Muscle of arm (tissue), 12 donors: ENCODE measurements around the gene NUB1. TPM values are rescaled to one million over a fixed set of nuclear protein-coding genes. Genes with fewer than 3 reads are reported as not detected.

Source experiments
- DNase-seq: peaks from one replicate; pipeline ENCODE4 v3.0.0-alpha.2; 2013
- polyA plus RNA-seq, 12 donors: library from polyadenylated mRNA; unstranded; fragments of 120-200 nt; gene quantifications; one replicate each; pipeline ENCODE4 v1.2.1, GENCODE V29; 2013; ENCODE audit not compliant: insufficient read length in 12 of 12

NUB1 gene
- polyA plus RNA-seq, 12 donors: 31.4 to 76.1 (median 40.6) TPM; not detected in 1

- no peak for DNase-seq
Measured at GRCh38 chr7:151342811-151343210, 1.2 kb downstream of the NUB1 start.

GRCh38 chr7:151343516-151343915 is 1.9 kb downstream of the NUB1 start:
- no peak for DNase-seq

- no peak for DNase-seq
Measured at GRCh38 chr7:151345576-151346469, 4.2 kb downstream of the NUB1 start.

- no peak for DNase-seq
Measured at GRCh38 chr7:151346470-151346769, 4.8 kb downstream of the NUB1 start.

GRCh38 chr7:151347200-151347599 is 5.6 kb downstream of the NUB1 start:
- DNase-seq: no peak

- DNase-seq: no peak
Measured at GRCh38 chr7:151348970-151349369, 7.4 kb downstream of the NUB1 start.

- DNase-seq: no peak
Measured at GRCh38 chr7:151349507-151349853, 7.9 kb downstream of the NUB1 start.

GRCh38 chr7:151351027-151351426 is 9.4 kb downstream of the NUB1 start:
- no peak for DNase-seq

- DNase-seq: peak; percentile 11
Measured at GRCh38 chr7:151351967-151352366, 10.4 kb downstream of the NUB1 start.

- no peak for DNase-seq
Measured at GRCh38 chr7:151352512-151352911, 10.9 kb downstream of the NUB1 start.

GRCh38 chr7:151361193-151361959 is 19.8 kb downstream of the NUB1 start:
- DNase-seq: no peak

GRCh38 chr7:151363182-151363581 is 21.6 kb downstream of the NUB1 start:
- no peak for DNase-seq

GRCh38 chr7:151366166-151366879 is 24.7 kb downstream of the NUB1 start:
- DNase-seq: no peak

- peak; percentile 86 for DNase-seq
Measured at GRCh38 chr7:151366880-151367222, 25.2 kb downstream of the NUB1 start.

GRCh38 chr7:151367284-151367683 is 25.7 kb downstream of the NUB1 start:
- no peak for DNase-seq

GRCh38 chr7:151368136-151368571 is 26.5 kb downstream of the NUB1 start:
- peak; percentile 79 for DNase-seq

GRCh38 chr7:151371266-151371665 is 29.7 kb downstream of the NUB1 start:
- DNase-seq: no peak

GRCh38 chr7:151372612-151373265 is 31.1 kb downstream of the NUB1 start:
- no peak for DNase-seq

- no peak for DNase-seq
Measured at GRCh38 chr7:151373599-151373998, 32.0 kb downstream of the NUB1 start.

GRCh38 chr7:151374139-151374538 is 32.5 kb downstream of the NUB1 start:
- no peak for DNase-seq

- no peak for DNase-seq
Measured at GRCh38 chr7:151374726-151375125, 33.1 kb downstream of the NUB1 start.
